ENCODE measurements around the gene CALCOCO1.
"Not testable (repeated sequence)": the region's sequence is repeated elsewhere in the genome, so short reads cannot be mapped to it uniquely, and the experiment has no call there.

Gene CALCOCO1

GRCh38 chr12:53733051-53733806, 6.0 kb upstream of the CALCOCO1 start:
- no peak for DNase-seq

- no peak for DNase-seq
Measured at GRCh38 chr12:53729644-53730043, 2.4 kb upstream of the CALCOCO1 start.

GRCh38 chr12:53728206-53728605, 954 bp upstream of the CALCOCO1 start:
- DNase-seq = no peak

GRCh38 chr12:53726946-53727309, 324 bp downstream of the CALCOCO1 start:
- DNase-seq = no peak

GRCh38 chr12:53726341-53726740, 911 bp downstream of the CALCOCO1 start:
- DNase-seq = no peak

- DNase-seq = no peak
Measured at GRCh38 chr12:53725824-53726223, 1.4 kb downstream of the CALCOCO1 start.

- DNase-seq = no peak
Measured at GRCh38 chr12:53722450-53723041, 4.7 kb downstream of the CALCOCO1 start.

- DNase-seq = no peak
Measured at GRCh38 chr12:53720946-53721345, 6.3 kb downstream of the CALCOCO1 start.

- no peak for DNase-seq
Measured at GRCh38 chr12:53719649-53720048, 7.6 kb downstream of the CALCOCO1 start.

- DNase-seq = not testable (repeated sequence)
Measured at GRCh38 chr12:53718567-53718966, 8.7 kb downstream of the CALCOCO1 start.

- DNase-seq = no peak
Measured at GRCh38 chr12:53717319-53717718, 9.9 kb downstream of the CALCOCO1 start.

GRCh38 chr12:53714004-53714403, 13.2 kb downstream of the CALCOCO1 start:
- no peak for DNase-seq

GRCh38 chr12:53713516-53713915, 13.7 kb downstream of the CALCOCO1 start:
- DNase-seq = no peak

GRCh38 chr12:53712059-53712643, 15.1 kb downstream of the CALCOCO1 start:
- DNase-seq = no peak

- DNase-seq = no peak
Measured at GRCh38 chr12:53710091-53710490, 17.2 kb downstream of the CALCOCO1 start.

- no peak for DNase-seq
Measured at GRCh38 chr12:53709671-53710070, 17.6 kb downstream of the CALCOCO1 start.

GRCh38 chr12:53706080-53706479, 21.2 kb downstream of the CALCOCO1 start:
- no peak for DNase-seq

GRCh38 chr12:53703756-53704155, 23.5 kb downstream of the CALCOCO1 start:
- no peak for DNase-seq

GRCh38 chr12:53701518-53702264, 25.6 kb downstream of the CALCOCO1 start:
- DNase-seq = peak; percentile 73 to 75

GRCh38 chr12:53700567-53700966, 26.7 kb downstream of the CALCOCO1 start:
- no peak for DNase-seq

- no peak for DNase-seq
Measured at GRCh38 chr12:53699678-53700025, 27.6 kb downstream of the CALCOCO1 start.

GRCh38 chr12:53698948-53699677, 28.1 kb downstream of the CALCOCO1 start:
- DNase-seq = no peak

Measured in activated CD4-positive, alpha-beta T cell treated with anti-CD3 and anti-CD28 coated beads, Interleukin-2, amount 50 U/mL, for 4 hours (primary cell).